HG03045 (cell line): ENCODE results near the gene IL36RN.

ENCODE experiments used
- ATAC-seq: cut with Tn5 transposase; IDR thresholded peaks from one replicate; pipeline ENCODE4 v1.9.1; 2021; ENCODE audit warnings: mild to moderate bottlenecking, moderate library complexity; ENCODE audit not compliant: unreplicated experiment

The IL36RN gene

DNA sequence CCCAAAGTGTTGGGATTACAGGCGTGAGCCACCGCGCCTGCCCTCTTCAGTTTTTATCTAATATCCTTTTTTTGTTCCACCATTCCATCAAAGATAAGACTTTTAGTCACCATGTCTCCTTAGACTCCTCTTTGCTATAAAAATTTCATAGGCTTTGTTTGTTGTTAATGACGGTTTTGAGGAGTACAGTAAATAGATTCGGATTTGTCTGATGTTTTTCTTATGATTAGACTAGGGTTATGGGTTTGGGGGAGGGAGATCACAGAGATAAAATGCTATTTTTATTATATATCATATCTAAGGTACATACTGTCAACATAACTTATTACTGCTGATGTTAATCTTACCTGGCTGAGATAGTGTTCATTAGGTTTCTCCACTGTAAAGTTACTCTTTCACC, 12.5 kb upstream of the IL36RN start:
- no peak for ATAC-seq

DNA sequence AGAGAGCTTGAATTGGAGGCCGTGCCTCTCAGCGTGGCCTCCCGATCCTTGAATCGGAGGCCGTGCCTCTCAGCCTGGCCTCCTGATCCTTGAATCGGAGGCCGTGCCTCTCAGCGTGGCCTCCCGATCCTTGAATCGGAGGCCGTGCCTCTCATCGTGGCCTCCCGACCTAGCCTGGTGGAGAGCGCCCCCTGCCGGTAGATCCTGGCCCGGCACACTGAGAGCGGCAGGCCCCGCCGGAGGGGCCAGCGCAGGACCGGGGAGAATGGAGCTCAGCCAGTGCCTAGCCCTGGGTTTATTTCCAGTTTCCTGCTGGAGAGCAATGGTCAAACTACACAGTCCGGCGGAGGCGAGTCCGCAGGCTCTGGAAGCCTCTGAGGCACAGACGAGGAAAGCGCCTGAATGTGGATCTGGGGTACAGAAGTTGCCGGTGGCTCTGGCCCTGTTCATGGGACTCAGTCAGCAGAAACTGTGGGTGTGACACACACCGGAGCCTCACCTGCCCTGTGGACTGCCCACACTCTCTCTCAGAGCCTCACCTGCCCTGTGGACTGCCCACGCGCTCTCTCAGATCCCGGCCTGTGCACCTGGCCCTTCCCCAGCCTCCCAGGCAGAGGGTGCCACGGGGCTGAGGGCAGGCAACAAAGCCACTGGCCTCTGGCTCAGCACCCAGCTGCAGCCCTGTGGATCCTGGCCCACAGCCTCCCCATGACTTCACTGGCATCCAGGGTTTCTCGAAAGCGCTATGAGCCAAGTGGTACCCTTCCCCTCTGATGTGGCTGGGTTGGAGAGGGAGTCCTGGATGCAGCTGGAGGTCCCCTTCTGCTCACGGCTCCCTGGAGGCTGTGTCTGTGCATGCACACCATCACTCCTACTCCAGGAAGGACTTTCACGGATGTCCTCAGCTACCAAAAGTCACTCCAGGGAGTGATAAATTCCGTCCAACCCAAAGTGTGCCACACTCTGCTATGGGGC, 7.8 kb upstream of the IL36RN start:
- no peak for ATAC-seq

DNA sequence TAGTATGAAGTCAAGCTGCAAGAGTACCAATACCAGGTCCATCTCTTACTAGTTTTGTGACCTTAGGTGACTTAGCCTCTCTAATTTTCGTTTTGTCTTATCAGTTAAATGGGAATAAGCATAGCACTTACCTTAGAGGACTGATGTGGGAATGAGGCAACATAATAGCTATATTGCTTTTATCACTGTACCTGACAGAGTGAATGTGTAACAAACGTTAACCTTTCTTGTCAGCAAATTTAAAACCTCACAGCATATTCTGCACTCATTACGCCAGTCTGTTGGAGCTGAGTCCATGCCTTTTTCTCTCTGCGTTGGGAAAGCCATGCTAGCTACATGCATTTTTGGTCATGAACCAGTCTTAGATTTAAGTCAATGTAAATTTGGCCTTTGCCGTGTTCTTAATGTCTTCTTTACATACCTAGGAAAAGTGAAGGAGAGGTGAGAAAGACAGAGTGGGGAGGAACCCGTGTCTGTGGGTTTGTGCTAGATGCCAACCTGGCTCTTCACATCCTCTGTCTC, 6.5 kb upstream of the IL36RN start, which contains the start of gene IL36B:
IL36B (minus strand) TSS at position 472 of the 522 bp plus-strand sequence.
- ATAC-seq, result no peak

DNA sequence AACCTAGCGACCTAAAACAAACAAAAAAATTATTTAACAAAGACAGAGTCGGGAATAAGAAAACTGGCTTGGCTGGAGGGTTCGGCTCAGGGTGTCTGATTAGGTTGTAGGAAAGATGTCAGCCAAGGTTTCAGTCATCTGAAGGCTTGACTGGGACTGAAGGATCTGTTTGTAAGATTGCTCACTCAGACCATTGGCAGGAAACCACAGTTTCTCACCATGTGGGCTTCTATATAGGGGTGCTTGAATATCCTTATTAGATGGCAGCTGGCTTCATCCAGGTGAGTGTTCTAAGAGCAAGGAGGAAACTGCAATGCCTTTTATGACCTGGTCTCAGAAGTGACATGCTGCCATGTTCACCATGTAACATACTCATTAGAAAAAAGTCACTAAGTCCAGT, 5.3 kb upstream of the IL36RN start:
- no peak for ATAC-seq

DNA sequence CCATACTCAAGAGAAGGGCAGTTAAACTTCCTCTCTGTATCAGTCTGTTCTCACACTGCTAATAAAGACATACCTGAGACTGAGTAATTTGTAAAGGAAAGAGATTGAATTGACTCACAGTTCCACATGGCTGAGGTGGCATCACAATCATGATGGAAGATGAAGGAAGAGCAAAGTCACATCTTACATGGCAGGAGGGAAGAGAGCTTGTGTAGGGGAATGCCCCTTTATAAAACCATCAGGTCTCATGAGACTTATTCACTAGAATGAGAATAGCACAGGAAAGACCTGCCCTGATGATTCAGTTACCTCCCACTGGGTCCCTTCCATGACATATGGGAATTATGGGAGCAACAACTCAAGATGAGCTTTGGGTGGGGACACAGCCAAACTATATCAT, 4.9 kb upstream of the IL36RN start:
- no peak for ATAC-seq

DNA sequence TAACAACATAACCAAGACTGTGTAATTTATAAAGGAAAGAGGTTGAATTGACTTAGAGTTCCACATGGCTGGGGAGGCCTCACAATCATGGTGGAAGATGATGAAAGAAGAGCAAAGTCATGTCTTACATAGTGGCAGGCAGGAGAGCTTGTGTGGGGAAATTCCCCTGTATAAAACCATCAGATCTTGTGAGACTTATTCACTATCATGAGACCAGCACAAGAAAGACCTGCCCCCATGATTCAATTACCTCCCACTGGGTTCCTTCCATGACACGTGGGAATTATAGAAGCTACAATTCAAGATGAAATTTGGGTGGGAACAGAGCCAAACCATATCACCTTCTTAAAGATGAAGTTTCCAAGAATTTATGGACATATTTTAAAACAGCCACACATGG, 2.5 kb upstream of the IL36RN start:
- no peak for ATAC-seq

DNA sequence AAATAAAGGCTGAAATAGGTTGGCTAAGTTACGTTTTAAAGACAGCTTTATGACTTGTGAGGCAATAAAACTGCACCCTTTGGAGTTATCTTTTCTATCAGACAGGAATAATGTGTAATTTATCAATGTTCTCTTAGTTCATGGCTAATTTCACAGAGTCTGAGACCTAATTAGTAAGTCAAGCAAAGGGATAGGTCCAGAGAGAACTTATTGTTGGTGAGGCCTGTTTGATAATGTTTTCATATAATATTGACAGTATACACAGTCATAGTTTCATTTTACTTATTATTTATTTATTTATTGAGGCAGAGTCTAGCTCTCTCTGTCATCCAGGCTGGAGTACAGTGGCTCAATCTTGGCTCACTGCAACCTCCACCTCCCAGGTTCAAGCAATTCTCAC, 1.9 kb upstream of the IL36RN start:
- ATAC-seq, result no peak

DNA sequence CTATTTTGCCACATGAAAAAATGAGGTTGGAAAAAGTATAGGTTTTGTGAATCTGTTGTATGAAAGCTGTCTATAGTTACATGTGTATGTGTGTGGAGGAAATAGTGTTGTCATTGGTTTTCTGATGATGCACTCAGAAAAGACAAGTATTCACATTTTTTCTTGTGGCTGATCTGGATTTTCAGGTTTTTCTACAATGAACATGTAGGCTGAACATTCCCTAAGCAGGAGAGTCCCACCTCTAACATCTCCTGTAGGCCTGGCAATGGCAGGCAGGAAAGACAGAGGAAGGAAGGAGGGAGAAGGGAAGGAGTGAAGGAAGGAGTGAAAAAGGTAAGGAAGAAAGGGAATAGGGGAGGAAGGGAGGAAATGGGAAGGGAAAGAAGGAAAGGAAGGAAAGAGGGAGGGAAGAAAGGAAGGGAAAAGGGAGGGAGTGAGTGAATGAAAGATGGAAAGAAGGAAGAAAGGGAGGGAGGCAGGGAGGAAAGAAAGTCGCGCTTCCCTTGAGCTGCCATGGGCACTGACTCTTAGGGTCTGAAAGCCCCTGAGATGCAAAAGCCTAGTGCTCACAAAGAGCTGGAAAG, 495 bp upstream of the IL36RN start:
- ATAC-seq, result no peak

DNA sequence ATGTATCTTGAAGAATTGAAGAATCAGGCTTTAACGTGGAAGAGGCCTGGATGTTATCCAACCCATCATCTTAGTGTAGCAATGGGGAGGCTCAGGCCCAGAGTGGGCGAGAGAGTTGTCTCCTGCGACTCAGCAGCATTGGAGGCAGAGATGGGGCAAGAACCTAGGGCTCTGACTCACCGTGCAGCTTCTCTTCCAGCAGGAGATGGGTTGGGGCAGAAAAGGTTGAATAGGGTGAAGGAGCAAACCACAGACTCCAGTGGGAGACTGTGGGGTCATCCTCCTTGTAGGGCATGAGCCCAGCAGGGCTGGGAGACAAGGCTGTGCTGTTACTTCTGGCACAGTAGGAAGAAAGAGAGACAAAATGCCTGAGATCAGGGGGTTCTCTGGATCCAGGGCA, 1.4 kb downstream of the IL36RN start:
- no peak for ATAC-seq

DNA sequence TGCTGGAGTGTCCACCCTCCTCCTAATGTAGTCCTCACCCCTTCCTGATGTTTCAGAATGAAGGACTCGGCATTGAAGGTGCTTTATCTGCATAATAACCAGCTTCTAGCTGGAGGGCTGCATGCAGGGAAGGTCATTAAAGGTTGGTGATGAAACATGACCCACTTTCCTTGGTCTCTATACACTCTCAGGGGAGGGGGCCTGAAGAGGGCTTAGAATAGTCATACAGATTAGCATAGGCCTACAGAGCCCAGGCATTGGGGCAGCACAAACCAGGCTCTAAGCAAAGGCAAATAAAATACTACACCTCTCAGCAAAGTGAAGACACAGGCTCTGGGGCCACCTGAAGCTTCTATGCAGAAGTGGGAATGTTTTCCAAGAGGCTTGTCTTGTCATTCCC, 1.8 kb downstream of the IL36RN start:
- ATAC-seq, result no peak

DNA sequence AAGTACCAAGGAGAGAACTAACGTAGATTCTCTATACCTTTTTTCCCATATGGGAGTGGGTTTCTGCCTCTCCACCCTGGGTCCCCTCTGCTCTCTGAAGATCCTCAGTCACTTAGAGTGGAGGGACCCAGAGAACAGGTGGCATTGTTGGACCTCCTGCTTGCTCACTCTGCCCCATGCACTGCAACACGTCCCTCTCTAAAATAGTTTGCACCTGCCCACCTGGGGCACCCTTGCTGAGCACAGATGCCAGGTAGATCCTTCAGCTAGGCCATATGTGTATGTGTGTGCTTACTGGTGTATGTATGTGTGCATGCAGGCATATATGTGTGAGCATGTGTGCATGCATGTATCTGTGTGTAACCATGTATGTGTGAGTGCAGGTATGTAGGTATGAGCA, 2.2 kb downstream of the IL36RN start:
- ATAC-seq, result no peak

DNA sequence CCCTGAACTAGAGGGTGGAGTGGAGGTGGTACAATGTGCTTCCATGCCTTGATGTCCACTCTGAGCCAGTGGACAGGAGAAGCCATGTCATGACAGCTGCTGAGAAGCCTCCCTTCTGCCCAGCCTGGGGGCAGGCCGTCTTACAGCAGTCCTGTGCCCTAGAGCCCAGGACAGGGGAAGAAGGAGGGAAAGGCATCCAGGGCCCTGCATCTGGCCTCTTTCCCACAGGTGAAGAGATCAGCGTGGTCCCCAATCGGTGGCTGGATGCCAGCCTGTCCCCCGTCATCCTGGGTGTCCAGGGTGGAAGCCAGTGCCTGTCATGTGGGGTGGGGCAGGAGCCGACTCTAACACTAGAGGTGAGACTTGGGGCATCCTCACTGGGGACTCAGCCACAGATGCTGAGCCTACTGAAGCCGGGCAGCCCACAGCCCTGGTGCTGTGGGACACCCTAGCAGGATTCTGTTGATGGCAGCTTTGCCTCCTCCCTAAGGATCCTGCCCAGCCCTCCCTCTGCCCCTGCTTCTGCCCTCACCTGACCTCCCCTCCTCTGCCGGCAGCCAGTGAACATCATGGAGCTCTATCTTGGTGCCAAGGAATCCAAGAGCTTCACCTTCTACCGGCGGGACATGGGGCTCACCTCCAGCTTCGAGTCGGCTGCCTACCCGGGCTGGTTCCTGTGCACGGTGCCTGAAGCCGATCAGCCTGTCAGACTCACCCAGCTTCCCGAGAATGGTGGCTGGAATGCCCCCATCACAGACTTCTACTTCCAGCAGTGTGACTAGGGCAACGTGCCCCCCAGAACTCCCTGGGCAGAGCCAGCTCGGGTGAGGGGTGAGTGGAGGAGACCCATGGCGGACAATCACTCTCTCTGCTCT, 3.1 kb downstream of the IL36RN start:
- ATAC-seq, result no peak

DNA sequence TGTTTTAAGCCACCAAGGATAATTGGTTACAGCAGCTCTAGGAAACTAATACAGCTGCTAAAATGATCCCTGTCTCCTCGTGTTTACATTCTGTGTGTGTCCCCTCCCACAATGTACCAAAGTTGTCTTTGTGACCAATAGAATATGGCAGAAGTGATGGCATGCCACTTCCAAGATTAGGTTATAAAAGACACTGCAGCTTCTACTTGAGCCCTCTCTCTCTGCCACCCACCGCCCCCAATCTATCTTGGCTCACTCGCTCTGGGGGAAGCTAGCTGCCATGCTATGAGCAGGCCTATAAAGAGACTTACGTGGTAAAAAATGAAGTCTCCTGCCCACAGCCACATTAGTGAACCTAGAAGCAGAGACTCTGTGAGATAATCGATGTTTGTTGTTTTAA, 5.3 kb downstream of the IL36RN start:
- no peak for ATAC-seq

DNA sequence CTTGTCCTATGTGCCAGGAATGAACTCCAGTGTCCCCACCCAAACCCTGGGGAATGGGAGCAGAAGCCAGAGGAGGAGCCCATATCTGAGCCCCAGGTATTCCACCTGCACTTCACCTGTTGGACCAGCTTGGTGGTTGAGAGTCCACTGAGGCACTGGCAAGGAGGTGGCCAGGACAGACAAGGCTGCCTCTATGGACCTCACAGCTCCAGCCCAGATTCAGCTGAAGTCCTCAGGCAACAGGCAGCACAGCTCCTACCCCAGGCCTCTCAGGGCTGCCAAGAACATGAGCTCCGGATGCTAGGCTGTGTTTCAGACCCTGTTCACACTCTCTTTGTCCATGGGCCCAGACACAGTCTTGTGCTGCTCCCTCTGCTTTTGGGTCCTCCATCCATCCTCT, 5.9 kb downstream of the IL36RN start:
- no peak for ATAC-seq

DNA sequence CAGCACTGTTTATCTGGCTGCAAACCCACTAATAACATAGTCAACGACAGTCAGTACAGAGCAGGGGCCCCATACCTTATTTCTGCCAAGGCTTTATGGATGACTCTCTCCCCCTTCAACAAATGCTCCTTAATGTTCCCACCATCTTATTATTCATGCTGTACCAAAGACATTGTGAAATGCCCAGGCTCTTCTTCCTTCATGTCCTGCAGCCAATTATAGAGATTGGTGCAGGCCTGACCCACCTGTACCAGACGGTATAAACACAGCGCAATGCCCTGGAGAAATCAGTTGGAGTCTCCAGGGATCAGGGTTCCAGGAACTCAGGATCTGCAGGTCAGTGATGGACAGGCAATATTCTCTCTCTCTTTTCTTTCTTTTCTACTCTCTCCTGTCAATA, 8.7 kb downstream of the IL36RN start, which contains the start of gene IL1F10:
IL1F10 (plus strand) TSS at position 290 of the 400 bp plus-strand sequence. CDS start 4,769 bp downstream, outside the sequence.
- no peak for ATAC-seq

DNA sequence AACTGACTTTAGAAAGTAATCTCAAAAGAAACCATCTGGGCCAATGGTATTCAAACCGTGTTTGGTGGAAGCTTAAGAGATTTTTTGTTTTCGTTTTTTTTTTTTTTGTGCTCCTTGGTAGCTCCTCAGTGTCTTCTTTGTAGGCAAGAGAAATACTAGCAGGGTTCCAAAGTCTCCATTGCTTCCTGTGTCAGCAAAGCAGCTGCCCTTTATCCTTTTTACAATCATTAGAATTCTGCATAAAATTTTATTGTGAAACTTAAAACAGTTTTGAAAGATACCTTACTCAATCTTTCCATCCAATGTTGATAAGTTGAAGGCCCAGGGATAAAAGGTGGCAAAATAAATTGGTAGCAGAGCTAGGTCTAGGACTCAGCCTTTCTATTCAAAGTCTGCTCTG, 9.3 kb downstream of the IL36RN start:
- ATAC-seq, result no peak

DNA sequence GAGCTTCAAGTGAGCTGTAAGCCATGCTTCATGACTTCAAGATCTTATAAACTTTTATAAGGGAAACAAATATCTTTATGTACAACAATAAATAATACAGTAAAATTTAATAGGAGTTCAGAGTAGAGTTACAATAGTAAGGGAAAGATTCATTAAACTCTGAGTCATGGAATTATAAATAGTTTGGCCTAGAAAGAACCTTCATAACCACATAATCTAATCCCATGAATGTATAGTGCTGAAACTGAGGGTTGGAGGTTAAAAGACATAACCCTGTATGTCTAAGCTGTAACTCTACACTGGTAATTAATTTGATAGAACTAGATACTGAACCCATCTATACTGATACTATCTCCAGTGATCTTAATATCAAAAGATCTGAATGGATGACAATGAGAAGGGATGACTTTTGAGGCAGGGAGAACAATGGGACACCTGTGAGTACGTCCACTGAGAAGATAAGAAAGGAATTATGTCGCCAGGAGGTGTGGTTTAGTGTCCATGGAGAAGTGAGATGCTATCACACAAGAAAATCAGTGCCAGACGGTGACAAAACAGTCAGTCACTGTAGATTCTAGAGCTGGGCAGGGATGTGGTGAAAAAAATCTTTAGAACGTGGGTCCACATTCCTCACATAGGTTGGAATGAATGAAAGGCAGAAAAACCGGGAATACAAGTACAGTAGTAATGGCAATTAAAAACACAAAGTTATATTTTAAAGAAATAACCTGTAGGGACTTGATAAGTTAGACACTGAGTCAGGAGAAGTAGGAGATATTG, 9.9 kb downstream of the IL36RN start:
- ATAC-seq, result no peak

DNA sequence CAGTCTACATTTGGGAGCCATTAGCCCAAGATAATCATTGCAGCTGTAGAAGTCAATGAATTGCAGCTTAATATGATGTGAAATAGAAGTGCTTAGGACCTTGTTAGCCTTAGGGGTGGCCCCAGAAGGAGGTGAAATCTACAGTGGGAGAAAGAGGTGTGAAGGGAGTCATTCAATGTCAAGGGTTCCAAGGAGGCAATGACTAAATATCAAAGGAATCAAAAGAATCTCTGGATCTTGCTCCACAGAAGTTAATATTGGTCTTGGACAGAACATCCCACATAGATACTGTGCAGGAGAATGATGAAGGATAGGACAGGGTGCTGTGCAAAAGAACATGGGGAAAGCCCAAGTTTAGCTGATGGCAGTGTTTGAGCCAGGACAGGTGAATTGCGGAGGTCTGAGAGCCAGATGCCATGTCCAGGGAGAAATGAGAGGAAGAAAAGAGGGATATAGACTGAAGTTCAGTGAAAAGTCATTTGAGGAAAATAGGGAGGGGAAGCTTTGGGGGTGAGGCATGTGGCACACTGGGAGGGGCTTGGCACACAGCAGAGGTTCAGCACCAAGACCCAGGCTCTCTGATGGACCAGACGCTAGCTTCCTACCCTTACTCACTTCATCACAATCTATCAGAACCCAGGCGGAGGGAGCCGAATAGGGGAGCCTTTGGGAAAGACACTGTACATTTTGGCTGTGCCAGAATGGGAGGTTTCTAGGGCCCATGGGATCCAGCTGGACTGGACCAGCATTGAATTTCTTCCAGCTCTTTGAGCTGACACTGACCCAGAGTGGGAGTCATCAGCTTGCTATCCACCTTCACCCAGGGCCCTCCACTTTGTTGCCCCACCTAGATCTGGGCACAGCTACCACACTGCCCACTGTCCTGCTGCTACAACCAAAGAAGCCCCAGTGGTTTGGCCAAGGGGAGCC, 10.9 kb downstream of the IL36RN start:
- ATAC-seq, result no peak

DNA sequence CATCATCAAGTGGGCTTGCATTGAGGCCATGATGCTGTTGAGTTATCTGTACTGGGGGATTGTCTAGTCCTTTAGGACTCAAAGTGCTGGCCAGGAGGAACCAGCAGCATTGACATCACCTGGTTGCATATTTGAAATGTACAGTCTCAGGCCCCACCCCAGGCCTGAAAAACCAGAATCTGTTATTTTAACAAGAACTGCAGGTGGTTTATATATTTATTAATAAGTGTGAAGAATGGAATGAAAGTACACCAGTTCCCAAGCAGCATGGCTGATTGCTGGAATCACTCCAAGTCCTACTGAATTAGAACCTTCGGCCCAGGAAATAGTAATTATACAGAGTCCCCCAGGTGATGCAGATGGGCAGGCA, 11.6 kb downstream of the IL36RN start:
- no peak for ATAC-seq
